Panc1 (cell line): ENCODE data around the gene PSTPIP1. TPM values are rescaled to one million over a fixed set of nuclear protein-coding genes. Genes with fewer than 3 reads are reported as not detected.

ENCODE experiments used
- ATAC-seq: fragments of 200-7000 bp; cut with Tn5 transposase; 2 replicates; pipeline ENCODE4 v1.9.1; 2020; ENCODE audit warnings: mild to moderate bottlenecking, moderate library complexity
- BruUV-seq: library from RNA; stranded (reverse); fragments of 400-500 nt; replicated peaks from 2 replicates; lab custom pipeline; 2021; lab: Mats Ljungman, UMichigan
- CTCF ChIA-PET: fragments of 300-600 bp; sonication (Branson Sonifier 250); formaldehyde crosslinking; loops from one replicate; lab custom pipeline; 2022; ENCODE audit warnings: antibody characterized with exemption; lab: Charles Lee
- POLR2A ChIA-PET: fragments of 300-600 bp; sonication (Branson Sonifier 250); formaldehyde crosslinking; loops from one replicate; lab custom pipeline; 2022; ENCODE audit warnings: antibody characterized with exemption; lab: Charles Lee
- DNase-seq: peaks from one replicate; pipeline ENCODE4 v3.0.0-alpha.2; 2010; ENCODE audit warnings: low read depth, low spot score
- H3K27ac ChIP-seq: 2 replicates; pipeline ENCODE4 v1.5.1; 2011; ENCODE audit warnings: mild to moderate bottlenecking, low read length, inconsistent platforms
- H3K27me3 ChIP-seq: fragments of 200-500 bp; sonication (Bioruptor generic); 2 replicates; pipeline ENCODE4 v1.6.0; 2014; ENCODE audit warnings: low read length, inconsistent platforms; ENCODE audit not compliant: control insufficient read depth, insufficient read depth
- H3K36me3 ChIP-seq: fragments of 200-500 bp; sonication (Bioruptor generic); 2 replicates; pipeline ENCODE4 v1.5.1; 2014; ENCODE audit warnings: inconsistent platforms, mild to moderate bottlenecking, low read length, moderate library complexity; ENCODE audit not compliant: control insufficient read depth, insufficient read depth
- H3K4me1 ChIP-seq: 2 replicates; pipeline ENCODE4 v1.5.1; 2011; ENCODE audit warnings: inconsistent platforms, mild to moderate bottlenecking, low read length, moderate library complexity; ENCODE audit not compliant: control insufficient read depth, insufficient read depth
- H3K4me3 ChIP-seq, 2 experiments: 2 replicates each; pipeline ENCODE4 v1.5.1; 2011 to 2012; ENCODE audit warnings: low read depth in 2 of 2, low read length in 2 of 2, mild to moderate bottlenecking in 2 of 2, inconsistent platforms in 1 of 2, moderate library complexity in 1 of 2
- H3K9me3 ChIP-seq: fragments of 200-500 bp; sonication (Bioruptor generic); 2 replicates; pipeline ENCODE4 v1.5.1; 2014; ENCODE audit warnings: low read depth, mild to moderate bottlenecking, inconsistent platforms, low read length, moderate library complexity; ENCODE audit not compliant: control insufficient read depth, insufficient read depth
- POLR2AphosphoS5 ChIP-seq: IDR thresholded peaks from 2 replicates; pipeline ENCODE4 v1.6.1; 2012; ENCODE audit warnings: mild to moderate bottlenecking, low read depth, low read length, moderate library complexity
- SIN3A ChIP-seq: IDR thresholded peaks from 2 replicates; pipeline ENCODE4 v1.6.1; 2012; ENCODE audit warnings: low read depth, mild to moderate bottlenecking, low read length, moderate library complexity, borderline replicate concordance; ENCODE audit not compliant: insufficient read depth
- TCF7L2 ChIP-seq: IDR thresholded peaks from 2 replicates; pipeline ENCODE4 v1.6.1; 2011; ENCODE audit warnings: mild to moderate bottlenecking, low read depth, low read length, inconsistent platforms
- in situ Hi-C: cut with HindIII; loops from 2 replicates; pipeline ENCODE4 v1.10.0; 2016; ENCODE audit warnings: low sequenced_read_pairs, low pct_unique_long_range_greater_than_20kb
- intact Hi-C: fragments of 100-400 bp; cut with micrococcal nuclease; formaldehyde crosslinking; loops from one replicate; pipeline ENCODE4 v1.10.0; 2022; ENCODE audit not compliant: unreplicated experiment
- total RNA-seq: library from RNA; stranded (reverse); gene quantifications from one replicate; pipeline ENCODE4 v1.2.1, GENCODE V29; 2021; ENCODE audit not compliant: unreplicated experiment
- TF ChIP-seq, protein P1 (sequence below), 2 experiments: IDR thresholded peaks; 2 replicates each; pipeline ENCODE4 v1.6.1; 2011 to 2012; ENCODE audit warnings: low read depth in 2 of 2, control low read depth in 1 of 2, low read length in 1 of 2, mild to moderate bottlenecking in 1 of 2, moderate library complexity in 1 of 2; ENCODE audit not compliant: insufficient read depth in 1 of 2
- TF ChIP-seq, protein P2 (sequence below): fragments of 450-650 bp; IDR thresholded peaks from 2 replicates; pipeline ENCODE4 v1.5.1; 2017; ENCODE audit warnings: mild to moderate bottlenecking

PSTPIP1 gene
- total RNA-seq, 1 experiment from 2014 or later, result 0.46 TPM

- no peaks in the 10 kb centered on the region for H3K9me3 ChIP-seq
- H3K27me3 ChIP-seq, result no peaks in the 10 kb centered on the region
- H3K4me1 ChIP-seq, result peaks cover 16% of the 10 kb centered on the region; the same call in 1 of the 2 replicates
- DNase-seq (no peak), ATAC-seq (no peak)
- in situ Hi-C loops, result no loop called here
- no peak for TF ChIP-seq TCF7L2
- TF ChIP-seq, protein P1, sequence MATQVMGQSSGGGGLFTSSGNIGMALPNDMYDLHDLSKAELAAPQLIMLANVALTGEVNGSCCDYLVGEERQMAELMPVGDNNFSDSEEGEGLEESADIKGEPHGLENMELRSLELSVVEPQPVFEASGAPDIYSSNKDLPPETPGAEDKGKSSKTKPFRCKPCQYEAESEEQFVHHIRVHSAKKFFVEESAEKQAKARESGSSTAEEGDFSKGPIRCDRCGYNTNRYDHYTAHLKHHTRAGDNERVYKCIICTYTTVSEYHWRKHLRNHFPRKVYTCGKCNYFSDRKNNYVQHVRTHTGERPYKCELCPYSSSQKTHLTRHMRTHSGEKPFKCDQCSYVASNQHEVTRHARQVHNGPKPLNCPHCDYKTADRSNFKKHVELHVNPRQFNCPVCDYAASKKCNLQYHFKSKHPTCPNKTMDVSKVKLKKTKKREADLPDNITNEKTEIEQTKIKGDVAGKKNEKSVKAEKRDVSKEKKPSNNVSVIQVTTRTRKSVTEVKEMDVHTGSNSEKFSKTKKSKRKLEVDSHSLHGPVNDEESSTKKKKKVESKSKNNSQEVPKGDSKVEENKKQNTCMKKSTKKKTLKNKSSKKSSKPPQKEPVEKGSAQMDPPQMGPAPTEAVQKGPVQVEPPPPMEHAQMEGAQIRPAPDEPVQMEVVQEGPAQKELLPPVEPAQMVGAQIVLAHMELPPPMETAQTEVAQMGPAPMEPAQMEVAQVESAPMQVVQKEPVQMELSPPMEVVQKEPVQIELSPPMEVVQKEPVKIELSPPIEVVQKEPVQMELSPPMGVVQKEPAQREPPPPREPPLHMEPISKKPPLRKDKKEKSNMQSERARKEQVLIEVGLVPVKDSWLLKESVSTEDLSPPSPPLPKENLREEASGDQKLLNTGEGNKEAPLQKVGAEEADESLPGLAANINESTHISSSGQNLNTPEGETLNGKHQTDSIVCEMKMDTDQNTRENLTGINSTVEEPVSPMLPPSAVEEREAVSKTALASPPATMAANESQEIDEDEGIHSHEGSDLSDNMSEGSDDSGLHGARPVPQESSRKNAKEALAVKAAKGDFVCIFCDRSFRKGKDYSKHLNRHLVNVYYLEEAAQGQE (IDR thresholded peaks at IDR 0.05; ENCODE audit: insufficient read depth in 1 of 2, low read depth in 2 of 2, low read length in 1 of 2), result no peak
- TF ChIP-seq, protein P2, sequence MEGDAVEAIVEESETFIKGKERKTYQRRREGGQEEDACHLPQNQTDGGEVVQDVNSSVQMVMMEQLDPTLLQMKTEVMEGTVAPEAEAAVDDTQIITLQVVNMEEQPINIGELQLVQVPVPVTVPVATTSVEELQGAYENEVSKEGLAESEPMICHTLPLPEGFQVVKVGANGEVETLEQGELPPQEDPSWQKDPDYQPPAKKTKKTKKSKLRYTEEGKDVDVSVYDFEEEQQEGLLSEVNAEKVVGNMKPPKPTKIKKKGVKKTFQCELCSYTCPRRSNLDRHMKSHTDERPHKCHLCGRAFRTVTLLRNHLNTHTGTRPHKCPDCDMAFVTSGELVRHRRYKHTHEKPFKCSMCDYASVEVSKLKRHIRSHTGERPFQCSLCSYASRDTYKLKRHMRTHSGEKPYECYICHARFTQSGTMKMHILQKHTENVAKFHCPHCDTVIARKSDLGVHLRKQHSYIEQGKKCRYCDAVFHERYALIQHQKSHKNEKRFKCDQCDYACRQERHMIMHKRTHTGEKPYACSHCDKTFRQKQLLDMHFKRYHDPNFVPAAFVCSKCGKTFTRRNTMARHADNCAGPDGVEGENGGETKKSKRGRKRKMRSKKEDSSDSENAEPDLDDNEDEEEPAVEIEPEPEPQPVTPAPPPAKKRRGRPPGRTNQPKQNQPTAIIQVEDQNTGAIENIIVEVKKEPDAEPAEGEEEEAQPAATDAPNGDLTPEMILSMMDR, result no peak
- TF ChIP-seq POLR2AphosphoS5, result no peak
- no peak for TF ChIP-seq SIN3A
- no peak overlapping the region for H3K4me3 ChIP-seq
- no peak overlapping the region for H3K27ac ChIP-seq
- no TSS peak for BruUV-seq
- no peaks in the 10 kb centered on the region for H3K36me3 ChIP-seq
- intact Hi-C loops, result no loop called here
- ChIA-PET POLR2A (no interaction called here), CTCF (no interaction called here)
These were observed 65.6 kb downstream of the PSTPIP1 start for GRCh38 chr15:77060546-77060945.

- intact Hi-C loops, result no loop called here
- Histone ChIP-seq H3K27ac (no peak overlapping the region), H3K27me3 (no peaks in the 10 kb centered on the region), H3K4me1 (peaks cover 31% of the 10 kb centered on the region), H3K9me3 (no peaks in the 10 kb centered on the region), H3K4me3 (no peak overlapping the region), H3K36me3 (no peaks in the 10 kb centered on the region)
- POLR2A ChIA-PET, result no interaction called here
- in situ Hi-C loops, result no loop called here
- DNase-seq (no peak), ATAC-seq (no peak)
- TF ChIP-seq, protein P2, result no peak
- TF ChIP-seq TCF7L2, result no peak
- TF ChIP-seq POLR2AphosphoS5, result no peak
- TF ChIP-seq, protein P1 (IDR thresholded peaks at IDR 0.05; ENCODE audit: insufficient read depth in 1 of 2, low read depth in 2 of 2, low read length in 1 of 2), result no peak
- no peak for TF ChIP-seq SIN3A
- CTCF ChIA-PET, result no interaction called here
- no TSS peak for BruUV-seq
These were observed 68.3 kb downstream of the PSTPIP1 start for GRCh38 chr15:77063249-77063648.
